WTC11 (cell line): Measurements from ENCODE around the gene CPNE4. TPM values are rescaled to one million over a fixed set of nuclear protein-coding genes. Genes with fewer than 3 reads are reported as not detected.

Source experiments
- ATAC-seq: fragments of 200-7000 bp; cut with Tn5 transposase; 2 replicates; pipeline ENCODE4 v1.10.0; 2021; ENCODE audit warnings: mild to moderate bottlenecking, moderate library complexity
- CTCF ChIA-PET: fragments of 300-600 bp; sonication (Branson Sonifier 250); formaldehyde crosslinking; loops from one replicate; lab custom pipeline; 2021; ENCODE audit warnings: antibody characterized with exemption; lab: Charles Lee
- POLR2A ChIA-PET: fragments of 350-600 bp; sonication (Branson Sonifier 250); formaldehyde crosslinking; loops from one replicate; lab custom pipeline; 2021; ENCODE audit warnings: antibody characterized with exemption; lab: Charles Lee
- DNase-seq: peaks from one replicate; pipeline ENCODE4 v3.0.0; 2021; ENCODE audit warnings: low spot score
- H3K27ac Mint-ChIP-seq: 2 replicates; pipeline ENCODE4 v1.8.0; 2021; ENCODE audit warnings: mixed read lengths
- H3K27me3 Mint-ChIP-seq: 2 replicates; pipeline ENCODE4 v1.8.0; 2021; ENCODE audit warnings: low read depth, mild to moderate bottlenecking, moderate library complexity, mixed read lengths
- H3K36me3 Mint-ChIP-seq: 2 replicates; pipeline ENCODE4 v1.8.0; 2021; ENCODE audit warnings: mixed read lengths
- H3K4me1 Mint-ChIP-seq: 2 replicates; pipeline ENCODE4 v1.8.0; 2022; ENCODE audit warnings: mixed read lengths
- H3K4me3 Mint-ChIP-seq: 2 replicates; pipeline ENCODE4 v1.8.0; 2021; ENCODE audit warnings: mild to moderate bottlenecking, moderate library complexity, mixed read lengths
- H3K9me3 Mint-ChIP-seq: 2 replicates; pipeline ENCODE4 v1.8.0; 2021; ENCODE audit warnings: mixed read lengths
- EMX1 ChIP-seq: fragments of 250-450 bp; sonication (Bioruptor Pico); IDR thresholded peaks from 2 replicates; pipeline ENCODE4 v1.8.0; 2021; ENCODE audit warnings: mild to moderate bottlenecking
- IRF2 ChIP-seq: sonication (generic); formaldehyde crosslinking; IDR thresholded peaks from 2 replicates; pipeline ENCODE4 v1.8.0; 2022; ENCODE audit warnings: low read depth, missing genetic modification reagents, borderline replicate concordance
- MXD4 ChIP-seq: fragments of 250-450 bp; sonication (Bioruptor Pico); IDR thresholded peaks from 2 replicates; pipeline ENCODE4 v1.8.0; 2021; ENCODE audit warnings: mild to moderate bottlenecking, moderate library complexity, borderline replicate concordance
- NFATC4 ChIP-seq: fragments of 250-450 bp; sonication (Bioruptor Pico); IDR thresholded peaks from 2 replicates; pipeline ENCODE4 v1.9.0; 2021; ENCODE audit warnings: mild to moderate bottlenecking
- NR1H2 ChIP-seq: sonication (generic); formaldehyde crosslinking; IDR thresholded peaks from 2 replicates; pipeline ENCODE4 v1.9.0; 2021; ENCODE audit warnings: mild to moderate bottlenecking, moderate library complexity, missing genetic modification reagents
- NR2C2 ChIP-seq: sonication (generic); formaldehyde crosslinking; IDR thresholded peaks from 2 replicates; pipeline ENCODE4 v1.8.0; 2022; ENCODE audit warnings: mild to moderate bottlenecking, missing genetic modification reagents
- NR3C1 ChIP-seq: sonication (generic); formaldehyde crosslinking; conservative IDR thresholded peaks from 2 replicates; pipeline ENCODE4 v1.8.1; 2023; ENCODE audit warnings: low read depth, mild to moderate bottlenecking, missing genetic modification reagents
- TEAD4 ChIP-seq: sonication (generic); formaldehyde crosslinking; IDR thresholded peaks from 2 replicates; pipeline ENCODE4 v1.8.0; 2022; ENCODE audit warnings: mild to moderate bottlenecking, missing genetic modification reagents
- ZNF317 ChIP-seq: sonication (generic); formaldehyde crosslinking; IDR thresholded peaks from 2 replicates; pipeline ENCODE4 v1.8.1; 2023; ENCODE audit warnings: low read depth, mild to moderate bottlenecking, moderate library complexity, missing genetic modification reagents, borderline replicate concordance
- total RNA-seq: library from RNA; stranded (reverse); gene quantifications from 3 replicates; pipeline ENCODE4 v1.2.3, GENCODE V29; 2021
- TF ChIP-seq, protein P1 (sequence below): fragments of 250-450 bp; sonication (Bioruptor Pico); IDR thresholded peaks from 2 replicates; pipeline ENCODE4 v1.9.0; 2021; ENCODE audit warnings: mild to moderate bottlenecking, borderline replicate concordance
- TF ChIP-seq, protein P2 (sequence below): fragments of 250-450 bp; sonication (Bioruptor Pico); IDR thresholded peaks from 2 replicates; pipeline ENCODE4 v1.9.0; 2021; ENCODE audit warnings: moderate library complexity, mild to moderate bottlenecking, inconsistent platforms, borderline replicate concordance
- TF ChIP-seq, protein P3 (sequence below): sonication (generic); formaldehyde crosslinking; conservative IDR thresholded peaks from 2 replicates; pipeline ENCODE4 v1.8.1; 2023; ENCODE audit warnings: mild to moderate bottlenecking, low read depth, missing genetic modification reagents, moderate library complexity
- TF ChIP-seq, protein P4 (sequence below): sonication (generic); formaldehyde crosslinking; IDR thresholded peaks from 2 replicates; pipeline ENCODE4 v1.8.1; 2022; ENCODE audit warnings: low read depth, mild to moderate bottlenecking, moderate library complexity, missing genetic modification reagents, borderline replicate concordance
- TF ChIP-seq, protein P5 (sequence below): fragments of 200-600 bp; IDR thresholded peaks from 2 replicates; pipeline ENCODE4 v1.8.0; 2022; ENCODE audit warnings: antibody characterized with exemption

Gene CPNE4
- total RNA-seq, 1 experiment from 2014 or later: 2.4 TPM

DNA sequence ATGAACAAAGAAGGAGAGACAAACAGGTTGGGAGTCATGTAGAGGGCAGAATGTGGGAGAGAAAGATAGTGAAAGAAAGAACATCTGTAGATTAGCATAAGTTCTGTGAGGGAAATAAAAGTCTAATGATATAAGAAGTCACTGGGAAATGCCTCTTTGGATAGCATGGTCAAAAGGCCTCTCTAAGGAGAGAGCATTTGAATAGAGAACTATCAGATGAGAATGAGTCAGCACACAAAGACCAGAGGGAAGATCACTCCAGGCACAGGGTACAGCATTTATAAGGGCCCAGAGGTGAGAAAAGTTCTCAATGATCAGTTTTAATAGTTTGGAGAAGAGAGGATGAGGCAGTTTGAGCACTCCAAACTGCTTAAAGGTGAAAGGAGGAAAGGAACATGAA, 7.9 kb upstream of the CPNE4 start:
- H3K27me3 Mint-ChIP-seq: no peaks in the 10 kb centered on the region
- no peaks in the 10 kb centered on the region for H3K36me3 Mint-ChIP-seq
- TF ChIP-seq, protein P1, sequence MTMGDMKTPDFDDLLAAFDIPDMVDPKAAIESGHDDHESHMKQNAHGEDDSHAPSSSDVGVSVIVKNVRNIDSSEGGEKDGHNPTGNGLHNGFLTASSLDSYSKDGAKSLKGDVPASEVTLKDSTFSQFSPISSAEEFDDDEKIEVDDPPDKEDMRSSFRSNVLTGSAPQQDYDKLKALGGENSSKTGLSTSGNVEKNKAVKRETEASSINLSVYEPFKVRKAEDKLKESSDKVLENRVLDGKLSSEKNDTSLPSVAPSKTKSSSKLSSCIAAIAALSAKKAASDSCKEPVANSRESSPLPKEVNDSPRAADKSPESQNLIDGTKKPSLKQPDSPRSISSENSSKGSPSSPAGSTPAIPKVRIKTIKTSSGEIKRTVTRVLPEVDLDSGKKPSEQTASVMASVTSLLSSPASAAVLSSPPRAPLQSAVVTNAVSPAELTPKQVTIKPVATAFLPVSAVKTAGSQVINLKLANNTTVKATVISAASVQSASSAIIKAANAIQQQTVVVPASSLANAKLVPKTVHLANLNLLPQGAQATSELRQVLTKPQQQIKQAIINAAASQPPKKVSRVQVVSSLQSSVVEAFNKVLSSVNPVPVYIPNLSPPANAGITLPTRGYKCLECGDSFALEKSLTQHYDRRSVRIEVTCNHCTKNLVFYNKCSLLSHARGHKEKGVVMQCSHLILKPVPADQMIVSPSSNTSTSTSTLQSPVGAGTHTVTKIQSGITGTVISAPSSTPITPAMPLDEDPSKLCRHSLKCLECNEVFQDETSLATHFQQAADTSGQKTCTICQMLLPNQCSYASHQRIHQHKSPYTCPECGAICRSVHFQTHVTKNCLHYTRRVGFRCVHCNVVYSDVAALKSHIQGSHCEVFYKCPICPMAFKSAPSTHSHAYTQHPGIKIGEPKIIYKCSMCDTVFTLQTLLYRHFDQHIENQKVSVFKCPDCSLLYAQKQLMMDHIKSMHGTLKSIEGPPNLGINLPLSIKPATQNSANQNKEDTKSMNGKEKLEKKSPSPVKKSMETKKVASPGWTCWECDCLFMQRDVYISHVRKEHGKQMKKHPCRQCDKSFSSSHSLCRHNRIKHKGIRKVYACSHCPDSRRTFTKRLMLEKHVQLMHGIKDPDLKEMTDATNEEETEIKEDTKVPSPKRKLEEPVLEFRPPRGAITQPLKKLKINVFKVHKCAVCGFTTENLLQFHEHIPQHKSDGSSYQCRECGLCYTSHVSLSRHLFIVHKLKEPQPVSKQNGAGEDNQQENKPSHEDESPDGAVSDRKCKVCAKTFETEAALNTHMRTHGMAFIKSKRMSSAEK (CRISPR knock-in tag): no peak
- TF ChIP-seq TEAD4 (CRISPR knock-in tag) (no peak), IRF2 (no peak), MXD4 (CRISPR knock-in tag) (no peak), NR3C1 (CRISPR knock-in tag) (no peak), NR2C2 (CRISPR knock-in tag) (no peak)
- ChIA-PET CTCF (interaction anchor here (1.1 to 1.6 kb wide), 2 partner anchors 8 to 168 kb away, joined by 3 to 5 read pairs; partner anchors contain the start of gene CPNE4), POLR2A (no interaction called here)
- no peak overlapping the region for H3K27ac Mint-ChIP-seq
- ATAC-seq (no peak), DNase-seq (no peak)
- H3K4me3 Mint-ChIP-seq: no peak overlapping the region
- no peaks in the 10 kb centered on the region for H3K4me1 Mint-ChIP-seq
- peaks cover 3% of the 10 kb centered on the region; the same call in 1 of the 2 replicates for H3K9me3 Mint-ChIP-seq

DNA sequence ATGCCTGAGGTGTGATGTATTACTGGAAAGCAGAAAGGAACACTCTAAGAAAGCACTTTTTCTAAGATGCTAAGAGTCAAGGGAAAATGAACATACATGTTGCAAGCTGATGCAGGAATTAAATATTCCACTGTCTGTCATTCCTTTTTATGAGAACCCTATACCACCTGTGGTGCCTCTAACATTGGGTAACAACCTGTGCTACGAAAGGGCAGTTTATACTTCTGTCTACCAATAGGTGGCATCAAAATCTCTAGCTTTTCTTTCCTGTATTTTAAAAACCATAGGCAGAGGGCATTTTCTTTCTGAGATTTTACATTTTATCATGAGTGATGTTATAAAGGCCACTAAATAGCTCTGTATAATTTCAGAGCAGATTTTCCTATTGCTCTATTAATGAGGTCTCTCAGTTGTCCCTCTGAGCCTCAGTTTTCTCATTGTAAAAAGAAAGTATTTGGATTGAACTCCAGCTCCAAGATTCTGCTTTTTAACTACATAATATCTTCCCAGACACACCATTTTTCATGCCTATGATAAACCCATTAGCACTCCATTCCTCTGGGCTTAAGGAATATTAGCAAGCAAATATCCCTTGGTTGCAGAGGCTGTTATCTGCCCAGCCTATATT, 3.5 kb upstream of the CPNE4 start:
- DNase-seq: no peak
- no peaks in the 10 kb centered on the region for H3K36me3 Mint-ChIP-seq
- H3K4me3 Mint-ChIP-seq: no peak overlapping the region
- peaks cover 29% of the 10 kb centered on the region for H3K27me3 Mint-ChIP-seq
- TF ChIP-seq, protein P2, sequence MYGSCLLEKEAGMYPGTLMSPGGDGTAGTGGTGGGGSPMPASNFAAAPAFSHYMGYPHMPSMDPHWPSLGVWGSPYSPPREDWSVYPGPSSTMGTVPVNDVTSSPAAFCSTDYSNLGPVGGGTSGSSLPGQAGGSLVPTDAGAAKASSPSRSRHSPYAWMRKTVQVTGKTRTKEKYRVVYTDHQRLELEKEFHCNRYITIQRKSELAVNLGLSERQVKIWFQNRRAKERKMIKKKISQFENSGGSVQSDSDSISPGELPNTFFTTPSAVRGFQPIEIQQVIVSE (CRISPR knock-in tag): no peak
- TF ChIP-seq, protein P3, sequence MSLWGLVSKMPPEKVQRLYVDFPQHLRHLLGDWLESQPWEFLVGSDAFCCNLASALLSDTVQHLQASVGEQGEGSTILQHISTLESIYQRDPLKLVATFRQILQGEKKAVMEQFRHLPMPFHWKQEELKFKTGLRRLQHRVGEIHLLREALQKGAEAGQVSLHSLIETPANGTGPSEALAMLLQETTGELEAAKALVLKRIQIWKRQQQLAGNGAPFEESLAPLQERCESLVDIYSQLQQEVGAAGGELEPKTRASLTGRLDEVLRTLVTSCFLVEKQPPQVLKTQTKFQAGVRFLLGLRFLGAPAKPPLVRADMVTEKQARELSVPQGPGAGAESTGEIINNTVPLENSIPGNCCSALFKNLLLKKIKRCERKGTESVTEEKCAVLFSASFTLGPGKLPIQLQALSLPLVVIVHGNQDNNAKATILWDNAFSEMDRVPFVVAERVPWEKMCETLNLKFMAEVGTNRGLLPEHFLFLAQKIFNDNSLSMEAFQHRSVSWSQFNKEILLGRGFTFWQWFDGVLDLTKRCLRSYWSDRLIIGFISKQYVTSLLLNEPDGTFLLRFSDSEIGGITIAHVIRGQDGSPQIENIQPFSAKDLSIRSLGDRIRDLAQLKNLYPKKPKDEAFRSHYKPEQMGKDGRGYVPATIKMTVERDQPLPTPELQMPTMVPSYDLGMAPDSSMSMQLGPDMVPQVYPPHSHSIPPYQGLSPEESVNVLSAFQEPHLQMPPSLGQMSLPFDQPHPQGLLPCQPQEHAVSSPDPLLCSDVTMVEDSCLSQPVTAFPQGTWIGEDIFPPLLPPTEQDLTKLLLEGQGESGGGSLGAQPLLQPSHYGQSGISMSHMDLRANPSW (CRISPR knock-in tag): no peak
- TF ChIP-seq ZNF317 (no peak), EMX1 (CRISPR knock-in tag) (no peak), NFATC4 (CRISPR knock-in tag) (no peak), NR1H2 (no peak)
- TF ChIP-seq, protein P4, sequence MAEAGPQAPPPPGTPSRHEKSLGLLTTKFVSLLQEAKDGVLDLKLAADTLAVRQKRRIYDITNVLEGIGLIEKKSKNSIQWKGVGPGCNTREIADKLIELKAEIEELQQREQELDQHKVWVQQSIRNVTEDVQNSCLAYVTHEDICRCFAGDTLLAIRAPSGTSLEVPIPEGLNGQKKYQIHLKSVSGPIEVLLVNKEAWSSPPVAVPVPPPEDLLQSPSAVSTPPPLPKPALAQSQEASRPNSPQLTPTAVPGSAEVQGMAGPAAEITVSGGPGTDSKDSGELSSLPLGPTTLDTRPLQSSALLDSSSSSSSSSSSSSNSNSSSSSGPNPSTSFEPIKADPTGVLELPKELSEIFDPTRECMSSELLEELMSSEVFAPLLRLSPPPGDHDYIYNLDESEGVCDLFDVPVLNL (CRISPR knock-in tag): no peak
- TF ChIP-seq, protein P5, sequence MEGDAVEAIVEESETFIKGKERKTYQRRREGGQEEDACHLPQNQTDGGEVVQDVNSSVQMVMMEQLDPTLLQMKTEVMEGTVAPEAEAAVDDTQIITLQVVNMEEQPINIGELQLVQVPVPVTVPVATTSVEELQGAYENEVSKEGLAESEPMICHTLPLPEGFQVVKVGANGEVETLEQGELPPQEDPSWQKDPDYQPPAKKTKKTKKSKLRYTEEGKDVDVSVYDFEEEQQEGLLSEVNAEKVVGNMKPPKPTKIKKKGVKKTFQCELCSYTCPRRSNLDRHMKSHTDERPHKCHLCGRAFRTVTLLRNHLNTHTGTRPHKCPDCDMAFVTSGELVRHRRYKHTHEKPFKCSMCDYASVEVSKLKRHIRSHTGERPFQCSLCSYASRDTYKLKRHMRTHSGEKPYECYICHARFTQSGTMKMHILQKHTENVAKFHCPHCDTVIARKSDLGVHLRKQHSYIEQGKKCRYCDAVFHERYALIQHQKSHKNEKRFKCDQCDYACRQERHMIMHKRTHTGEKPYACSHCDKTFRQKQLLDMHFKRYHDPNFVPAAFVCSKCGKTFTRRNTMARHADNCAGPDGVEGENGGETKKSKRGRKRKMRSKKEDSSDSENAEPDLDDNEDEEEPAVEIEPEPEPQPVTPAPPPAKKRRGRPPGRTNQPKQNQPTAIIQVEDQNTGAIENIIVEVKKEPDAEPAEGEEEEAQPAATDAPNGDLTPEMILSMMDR: 0 out of 2 replicates have a peak, but pooled peaks have one; percentile 21
- CTCF ChIA-PET: interaction anchor here (0.7 to 3.8 kb wide), 22 partner anchors 9 to 511 kb away, joined by 3 to 38 read pairs (median 4); no protein-coding TSS in a partner anchor
- no peaks in the 10 kb centered on the region for H3K9me3 Mint-ChIP-seq
- H3K4me1 Mint-ChIP-seq: peaks cover 3% of the 10 kb centered on the region; the same call in 1 of the 2 replicates
- no peak overlapping the region for H3K27ac Mint-ChIP-seq
- POLR2A ChIA-PET: no interaction called here
- no peak for ATAC-seq
